Suprapubic skin (tissue), 4 donors: ENCODE data around the gene MOBP.

Source experiments
- EP300 ChIP-seq: sonication (generic); formaldehyde crosslinking; IDR thresholded peaks from one replicate; pipeline ENCODE4 v1.6.1; 2017; ENCODE audit warnings: antibody characterized with exemption
- POLR2A ChIP-seq, 2 donors: fragments of 450-650 bp; IDR thresholded peaks; one replicate each; pipeline ENCODE4 v1.6.1; 2017; ENCODE audit warnings: antibody characterized with exemption in 2 of 2, mild to moderate bottlenecking in 2 of 2, moderate library complexity in 2 of 2
- POLR2AphosphoS5 ChIP-seq, 3 donors: sonication (generic); formaldehyde crosslinking; IDR thresholded peaks; one replicate each; pipeline ENCODE4 v1.6.1; 2017; ENCODE audit warnings: antibody characterized with exemption in 3 of 3
- TF ChIP-seq, protein P1 (sequence below), 2 donors: fragments of 200-600 bp in 1 of 2; fragments of 450-650 bp in 1 of 2; sonication (generic) in 1 of 2; IDR thresholded peaks; one replicate each; pipeline ENCODE4 v1.5.1; 2016 to 2019; ENCODE audit warnings: antibody characterized with exemption in 2 of 2, mild to moderate bottlenecking in 1 of 2, moderate library complexity in 1 of 2

DNA sequence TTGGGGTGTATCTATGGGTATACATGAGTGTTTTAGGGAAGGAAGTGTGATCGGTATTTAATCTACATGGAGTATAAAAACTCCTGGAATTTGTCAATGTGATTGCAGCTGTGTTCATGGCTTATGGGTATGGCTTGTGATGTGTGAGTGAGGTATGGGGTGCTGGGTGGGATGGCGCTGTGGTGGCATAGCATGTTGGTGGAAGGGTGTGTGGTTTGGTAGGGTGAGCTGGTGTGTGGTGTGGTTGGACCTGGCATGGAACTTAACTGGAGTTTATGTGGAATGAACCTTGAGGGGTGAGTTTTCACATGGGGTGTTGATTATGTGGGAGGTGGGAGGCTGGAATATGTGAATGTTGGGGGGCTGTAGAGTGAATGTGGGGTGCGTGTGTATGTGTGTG lies 492 bp upstream of the MOBP start:
- TF ChIP-seq, protein P1, sequence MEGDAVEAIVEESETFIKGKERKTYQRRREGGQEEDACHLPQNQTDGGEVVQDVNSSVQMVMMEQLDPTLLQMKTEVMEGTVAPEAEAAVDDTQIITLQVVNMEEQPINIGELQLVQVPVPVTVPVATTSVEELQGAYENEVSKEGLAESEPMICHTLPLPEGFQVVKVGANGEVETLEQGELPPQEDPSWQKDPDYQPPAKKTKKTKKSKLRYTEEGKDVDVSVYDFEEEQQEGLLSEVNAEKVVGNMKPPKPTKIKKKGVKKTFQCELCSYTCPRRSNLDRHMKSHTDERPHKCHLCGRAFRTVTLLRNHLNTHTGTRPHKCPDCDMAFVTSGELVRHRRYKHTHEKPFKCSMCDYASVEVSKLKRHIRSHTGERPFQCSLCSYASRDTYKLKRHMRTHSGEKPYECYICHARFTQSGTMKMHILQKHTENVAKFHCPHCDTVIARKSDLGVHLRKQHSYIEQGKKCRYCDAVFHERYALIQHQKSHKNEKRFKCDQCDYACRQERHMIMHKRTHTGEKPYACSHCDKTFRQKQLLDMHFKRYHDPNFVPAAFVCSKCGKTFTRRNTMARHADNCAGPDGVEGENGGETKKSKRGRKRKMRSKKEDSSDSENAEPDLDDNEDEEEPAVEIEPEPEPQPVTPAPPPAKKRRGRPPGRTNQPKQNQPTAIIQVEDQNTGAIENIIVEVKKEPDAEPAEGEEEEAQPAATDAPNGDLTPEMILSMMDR (IDR thresholded peaks at IDR 0.05): no peak
- TF ChIP-seq POLR2AphosphoS5 (IDR thresholded peaks at IDR 0.05): no peak
- TF ChIP-seq POLR2A (IDR thresholded peaks at IDR 0.05): no peak
- no peak for TF ChIP-seq EP300
